Fibroblast of skin of left biceps (primary cell): ENCODE results near the gene ALCAM.

Experiments
- DNase-seq, 2 experiments: peaks; one replicate each; pipeline ENCODE4 v3.0.0-alpha.2; 2013; ENCODE audit warnings: low read depth in 2 of 2

The ALCAM gene

GRCh38 chr3:105429034-105429762 is 62.5 kb downstream of the ALCAM start:
- DNase-seq: no peak

GRCh38 chr3:105430455-105430854 is 63.7 kb downstream of the ALCAM start:
- no peak for DNase-seq

- DNase-seq: no peak
These were observed 64.5 kb downstream of the ALCAM start for GRCh38 chr3:105431200-105431599.

GRCh38 chr3:105435277-105435676 is 68.6 kb downstream of the ALCAM start:
- DNase-seq: no peak

GRCh38 chr3:105436687-105437086 is 70.0 kb downstream of the ALCAM start:
- DNase-seq: no peak

GRCh38 chr3:105440113-105440512 is 73.4 kb downstream of the ALCAM start:
- DNase-seq: no peak

- DNase-seq: no peak
These were observed 78.0 kb downstream of the ALCAM start for GRCh38 chr3:105444725-105445124.

GRCh38 chr3:105448338-105448982 is 81.8 kb downstream of the ALCAM start:
- DNase-seq: no peak

- no peak for DNase-seq
These were observed 82.7 kb downstream of the ALCAM start for GRCh38 chr3:105449414-105449813.

- no peak for DNase-seq
These were observed 89.3 kb downstream of the ALCAM start for GRCh38 chr3:105456017-105456416.

- DNase-seq: peak; percentile 60 to 69
These were observed 92.0 kb downstream of the ALCAM start for GRCh38 chr3:105458518-105459215.

- no peak for DNase-seq
These were observed 93.0 kb downstream of the ALCAM start for GRCh38 chr3:105459566-105460290.

- DNase-seq: no peak
These were observed 96.9 kb downstream of the ALCAM start for GRCh38 chr3:105463620-105464019.

GRCh38 chr3:105465251-105465853 is 98.6 kb downstream of the ALCAM start:
- DNase-seq: no peak

- no peak for DNase-seq
These were observed 99.4 kb downstream of the ALCAM start for GRCh38 chr3:105466072-105466471.

GRCh38 chr3:105466495-105467404 is 100.0 kb downstream of the ALCAM start:
- peak in 1 of 2 experiments; percentile 12 for DNase-seq

GRCh38 chr3:105470851-105471250 is 104.1 kb downstream of the ALCAM start:
- DNase-seq: no peak

- peak; percentile 73 to 79 for DNase-seq
These were observed 107.0 kb downstream of the ALCAM start for GRCh38 chr3:105473521-105474223.

- DNase-seq: no peak
These were observed 114.1 kb downstream of the ALCAM start for GRCh38 chr3:105480768-105481167.

- no peak for DNase-seq
These were observed 116.8 kb downstream of the ALCAM start for GRCh38 chr3:105483476-105483875.
